GM13977 (cell line): ENCODE data around the gene MLST8.

ENCODE experiments used
- DNase-seq: peaks from one replicate; pipeline ENCODE4 v3.0.0; 2012; ENCODE audit warnings: low spot score
- CTCF ChIP-seq: IDR thresholded peaks from 2 replicates; pipeline ENCODE4 v1.5.1; 2012; ENCODE audit warnings: mild to moderate bottlenecking, control low read depth; ENCODE audit not compliant: insufficient read depth; ENCODE audit errors: extremely low read depth, missing control alignments
- in situ Hi-C: fragments of 300-500 bp; cut with MboI; formaldehyde crosslinking; loops from one replicate; pipeline ENCODE4 v1.12.0; 2022; ENCODE audit warnings: low sequenced_read_pairs, low pct_unique_long_range_greater_than_20kb, mixed read lengths, inconsistent platforms; ENCODE audit not compliant: unreplicated experiment

MLST8 gene

DNA sequence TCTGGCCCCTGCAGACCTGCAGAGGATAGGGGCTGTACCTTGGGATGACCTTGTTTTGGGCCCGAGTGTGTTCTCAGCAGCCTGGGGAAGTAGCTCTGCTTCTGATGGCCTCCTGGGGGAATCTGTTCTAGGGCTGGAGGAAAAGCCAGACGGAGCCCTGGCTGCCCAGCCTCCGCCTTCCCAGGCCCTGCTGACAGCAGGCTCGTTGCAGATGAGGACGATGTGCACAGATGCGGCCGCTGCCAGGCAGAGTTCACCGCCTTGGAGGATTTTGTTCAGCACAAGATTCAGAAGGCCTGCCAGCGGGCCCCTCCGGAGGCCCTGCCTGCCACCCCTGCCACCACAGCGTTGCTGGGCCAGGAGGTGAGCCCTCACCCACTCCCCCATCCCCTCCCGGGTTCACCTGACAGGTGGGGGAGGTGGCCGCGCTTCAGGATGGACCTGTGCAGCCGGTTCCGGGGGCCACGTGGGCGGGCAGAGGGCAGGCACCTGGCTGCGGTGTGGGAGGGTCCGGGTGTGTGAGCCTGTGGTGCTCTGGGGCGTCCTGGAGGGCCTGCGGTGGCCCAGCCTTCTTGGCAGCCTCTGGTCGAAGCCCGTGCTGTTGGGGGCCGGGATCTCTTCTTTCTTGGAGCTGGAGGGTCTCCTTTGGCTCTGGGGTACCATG, 23.0 kb downstream of the MLST8 start:
- no peak for TF ChIP-seq CTCF
- in situ Hi-C loops, result no loop called here
- no peak for DNase-seq

GRCh38 chr16:2229091-2229490, 23.8 kb downstream of the MLST8 start:
- no peak for TF ChIP-seq CTCF
- DNase-seq, result no peak
- in situ Hi-C loops, result no loop called here

DNA sequence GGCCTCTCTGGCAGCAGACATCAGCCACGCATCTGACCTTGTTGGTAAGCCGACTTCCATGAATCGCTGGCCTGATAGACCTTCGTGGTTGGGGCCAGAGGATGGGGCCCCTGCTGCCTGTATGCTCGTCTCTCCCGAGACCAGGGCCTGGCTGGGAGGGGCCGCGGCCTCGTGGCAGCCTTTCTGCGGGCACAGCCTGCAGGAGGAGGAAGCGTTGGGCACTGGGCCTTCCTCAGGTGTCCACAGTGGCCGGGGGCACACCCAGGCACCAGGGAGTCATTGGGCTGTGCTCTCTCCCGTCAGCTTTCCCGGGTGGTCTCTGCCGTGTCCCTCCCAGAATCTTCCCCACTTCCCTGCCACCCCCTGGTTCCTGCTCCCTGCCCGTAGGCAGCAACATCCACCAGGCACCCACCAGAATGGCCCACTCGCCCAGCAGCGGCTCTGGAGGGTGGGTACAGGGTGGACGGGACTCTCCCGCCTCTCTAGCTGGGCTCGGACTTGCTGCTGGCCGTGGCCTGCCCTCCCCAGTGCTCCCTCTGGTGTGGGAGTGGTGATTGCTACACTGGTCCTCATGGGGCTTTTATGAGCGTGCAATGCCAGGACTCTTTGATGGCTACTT, 24.5 kb downstream of the MLST8 start:
- TF ChIP-seq CTCF, result no peak
- in situ Hi-C loops, result no loop called here

DNA sequence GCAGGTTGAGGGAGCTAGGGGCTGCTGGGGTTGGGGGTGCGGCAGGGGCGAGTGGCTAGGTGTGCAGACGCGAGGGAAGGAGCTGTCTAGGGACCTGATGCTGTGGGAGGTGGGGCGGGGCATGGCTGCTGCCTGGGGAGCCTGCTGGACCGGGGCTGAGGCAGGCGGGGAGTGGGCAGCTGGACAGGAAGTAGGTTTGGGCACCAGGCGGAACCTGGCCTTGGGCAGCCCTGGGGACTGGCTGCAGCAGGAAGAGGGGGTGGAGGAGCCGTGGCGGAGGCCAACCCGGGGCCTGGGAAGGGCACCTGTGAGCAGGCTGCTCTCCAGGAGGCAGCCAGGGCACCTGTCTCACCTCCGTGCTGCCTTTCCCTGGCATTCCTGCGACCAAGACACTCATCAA, 25.1 kb downstream of the MLST8 start:
- in situ Hi-C loops, result no loop called here
- no peak for DNase-seq
- TF ChIP-seq CTCF, result no peak

More for the DNA sequence above, 24.5 kb downstream of the MLST8 start:
- DNase-seq, result no peak

- in situ Hi-C loops, result no loop called here
- TF ChIP-seq CTCF, result no peak
- DNase-seq, result no peak
Measured at GRCh38 chr16:2231016-2231931, 26.0 kb downstream of the MLST8 start.

- TF ChIP-seq CTCF, result no peak
- DNase-seq, result no peak
- in situ Hi-C loops, result no loop called here
Measured at GRCh38 chr16:2232094-2232990, 27.1 kb downstream of the MLST8 start.
